A549 (cell line): ENCODE measurements around the gene ACOXL. TPM values are rescaled to one million over a fixed set of nuclear protein-coding genes. Genes with fewer than 3 reads are reported as not detected.

Experiments
- ATAC-seq, 2 experiments: fragments of 200-7000 bp in 1 of 2; fragments of >200 bp in 1 of 2; cut with Nextera tagmentation in 1 of 2; cut with Tn5 transposase in 1 of 2; 3 replicates each; pipeline versions ENCODE4 v1.8.0 to v1.9.1; 2018 to 2020; ENCODE audit warnings: mild to moderate bottlenecking in 1 of 2, moderate library complexity in 1 of 2
- CTCF ChIA-PET: fragments of 300-600 bp; sonication (Branson Sonifier 250); formaldehyde crosslinking; extraction: SDS; loops from one replicate; lab custom pipeline; 2021; ENCODE audit warnings: antibody characterized with exemption, inconsistent platforms; lab: Yijun Ruan, JAX
- POLR2A ChIA-PET: fragments of 350-600 bp; formaldehyde crosslinking; extraction: SDS; loops from one replicate; lab custom pipeline; 2021; ENCODE audit warnings: antibody characterized with exemption, inconsistent platforms; lab: Yijun Ruan, JAX
- DNase-seq, 2 experiments: peaks; one replicate each; pipeline versions ENCODE4 v3.0.0 to v3.0.0-alpha.2; 2011 to 2016; ENCODE audit warnings: low read depth in 1 of 2, low spot score in 1 of 2
- FAIRE-seq: peaks from 2 replicates; lab custom pipeline; 2011; peaks lifted over from hg19 to GRCh38; lab: Jason Lieb, UNC
- H3K27ac ChIP-seq, 2 experiments: fragments of >200 bp; sonication (Bioruptor Twin); formaldehyde crosslinking; 3 replicates each; pipeline ENCODE4 v1.5.1; 2016 to 2017
- H3K4me1 ChIP-seq: fragments of >200 bp; sonication (Bioruptor Twin); formaldehyde crosslinking; 3 replicates; pipeline ENCODE4 v1.6.1; 2016
- H3K4me2 ChIP-seq: fragments of >200 bp; sonication (Bioruptor Twin); formaldehyde crosslinking; 3 replicates; pipeline ENCODE4 v1.6.1; 2016
- H3K4me3 ChIP-seq: fragments of >200 bp; sonication (Bioruptor Twin); formaldehyde crosslinking; 3 replicates; pipeline ENCODE4 v1.5.1; 2016
- H3K9me3 ChIP-seq: fragments of >200 bp; sonication (Bioruptor Twin); formaldehyde crosslinking; 3 replicates; pipeline ENCODE4 v1.6.1; 2016
- ATOH8 ChIP-seq: fragments of 250-450 bp; sonication (Bioruptor Pico); IDR thresholded peaks from 2 replicates; pipeline ENCODE4 v1.5.0; 2020; ENCODE audit warnings: low read depth, mild to moderate bottlenecking, moderate library complexity
- CBX2 ChIP-seq: fragments of 200-600 bp; sonication (generic); IDR thresholded peaks from 2 replicates; pipeline ENCODE4 v1.6.1; 2016; ENCODE audit warnings: low read depth, mild to moderate bottlenecking, borderline replicate concordance
- CBX8 ChIP-seq: fragments of 200-600 bp; sonication (generic); IDR thresholded peaks from 2 replicates; pipeline ENCODE4 v1.6.1; 2016
- CHD4 ChIP-seq: fragments of 200-600 bp; sonication (generic); IDR thresholded peaks from 2 replicates; pipeline ENCODE4 v1.6.1; 2016; ENCODE audit warnings: antibody characterized with exemption, mild to moderate bottlenecking, borderline replicate concordance
- CTCF ChIP-seq: fragments of >200 bp; sonication (Bioruptor Twin); formaldehyde crosslinking; IDR thresholded peaks from 3 replicates; pipeline ENCODE4 v1.5.1; 2016
- EHF ChIP-seq: fragments of 250-450 bp; sonication (Bioruptor Pico); IDR thresholded peaks from 2 replicates; pipeline ENCODE4 v1.5.0; 2020; ENCODE audit warnings: mild to moderate bottlenecking
- EP300 ChIP-seq, 2 experiments: fragments of >200 bp; sonication (Bioruptor Twin); formaldehyde crosslinking; IDR thresholded peaks; 2 replicates in 1 of 2; 3 replicates in 1 of 2; pipeline ENCODE4 v1.6.1; 2016 to 2017
- FOXS1 ChIP-seq: fragments of 250-450 bp; sonication (Bioruptor Pico); IDR thresholded peaks from 2 replicates; pipeline ENCODE4 v1.5.0; 2020; ENCODE audit warnings: mild to moderate bottlenecking, moderate library complexity
- HDAC2 ChIP-seq: fragments of 200-600 bp; sonication (generic); IDR thresholded peaks from 2 replicates; pipeline ENCODE4 v1.6.1; 2016
- JUNB ChIP-seq: fragments of >200 bp; sonication (Bioruptor Twin); formaldehyde crosslinking; IDR thresholded peaks from 2 replicates; pipeline ENCODE4 v1.6.1; 2016
- RFX5 ChIP-seq: fragments of 450-650 bp; IDR thresholded peaks from 2 replicates; pipeline ENCODE4 v1.7.1; 2014; ENCODE audit warnings: antibody characterized with exemption, mild to moderate bottlenecking, moderate library complexity
- RNF2 ChIP-seq: fragments of 200-600 bp; sonication (generic); IDR thresholded peaks from 2 replicates; pipeline ENCODE4 v1.6.1; 2016; ENCODE audit warnings: low read depth, mild to moderate bottlenecking, antibody characterized with exemption, moderate library complexity, borderline replicate concordance
- SMC3 ChIP-seq: fragments of >200 bp; sonication (Bioruptor Twin); formaldehyde crosslinking; IDR thresholded peaks from 3 replicates; pipeline ENCODE4 v1.6.1; 2018; ENCODE audit warnings: inconsistent platforms
- SREBF2 ChIP-seq: fragments of 450-650 bp; IDR thresholded peaks from 2 replicates; pipeline ENCODE4 v1.6.1; 2014; ENCODE audit warnings: mild to moderate bottlenecking, moderate library complexity
- TFCP2L1 ChIP-seq: fragments of 250-450 bp; sonication (Bioruptor Pico); IDR thresholded peaks from 2 replicates; pipeline ENCODE4 v1.5.0; 2021; ENCODE audit warnings: mild to moderate bottlenecking
- TP53 ChIP-seq: fragments of 250-450 bp; sonication (Bioruptor Pico); IDR thresholded peaks from 2 replicates; pipeline ENCODE4 v1.5.0; 2021; ENCODE audit warnings: mild to moderate bottlenecking, moderate library complexity
- ZC3H11A ChIP-seq: fragments of 450-650 bp; IDR thresholded peaks from 2 replicates; pipeline ENCODE4 v1.6.1; 2014; ENCODE audit warnings: antibody characterized with exemption, mild to moderate bottlenecking
- WGBS: methylation state at CpG from one replicate; pipeline ENCODE4 v1.1.6; 2017; ENCODE audit errors: missing lambda C conversion rate; 5-methylcytosine and 5-hydroxymethylcytosine counted together
- polyA plus RNA-seq, 4 experiments: library from polyadenylated mRNA; depleted of rRNA in 3 of 4; stranded (reverse); fragments of >200 nt; fragmentation: RNase III in 1 of 4; extraction: RNeasy Plus Mini Kit Qiagen cat#74134 plus additional on column Dnase treatment in 1 of 4; gene quantifications; 2 replicates in 3 of 4; 3 replicates in 1 of 4; pipeline ENCODE4 v1.2.3, GENCODE V29; 2011 to 2017
- TF ChIP-seq, protein P1 (sequence below): fragments of 450-650 bp; IDR thresholded peaks from 2 replicates; pipeline ENCODE4 v1.6.1; 2014; ENCODE audit warnings: antibody characterized with exemption

The ACOXL gene
- polyA plus RNA-seq, 2 of the 4 experiments (the other 2 are of a cell fraction) = not detected

DNA sequence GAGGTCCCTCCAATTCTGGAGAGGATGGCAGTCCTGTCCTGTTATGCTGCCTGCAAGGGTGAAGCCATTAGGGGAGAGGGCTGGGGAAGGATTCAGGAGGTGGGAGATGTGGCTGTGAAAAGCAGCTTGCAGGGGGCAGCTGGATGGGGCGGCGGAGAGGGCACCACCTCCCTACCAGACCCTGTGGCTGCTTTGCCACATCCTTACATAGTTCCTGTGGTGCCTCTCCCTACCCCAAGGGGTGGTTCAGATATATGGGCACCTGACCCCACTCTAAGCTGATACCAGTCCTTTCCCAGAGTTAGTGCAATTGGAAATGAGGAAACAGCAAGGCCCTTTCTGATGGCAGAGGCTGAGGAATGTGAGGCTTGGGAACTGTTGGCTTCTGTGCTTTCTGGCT lies 6.1 kb upstream of the ACOXL start (continued):
- TF ChIP-seq HDAC2 = no peak
- TF ChIP-seq JUNB = no peak
- TF ChIP-seq CTCF = no peak
- no peak for TF ChIP-seq SMC3

- ATAC-seq (no peak), DNase-seq (no peak), FAIRE-seq (no peak)
- H3K4me1 ChIP-seq = peaks cover 8% of the 10 kb centered on the region; the same call in 2 of the 3 replicates
- peaks cover 2% of the 10 kb centered on the region; the same call in 1 of the 3 replicates for H3K9me3 ChIP-seq
- TF ChIP-seq SREBF2 = no peak
- H3K27ac ChIP-seq = no peak overlapping the region
- CTCF ChIA-PET = no interaction called here
- H3K4me2 ChIP-seq = no peak overlapping the region
- no peak overlapping the region for H3K4me3 ChIP-seq
- POLR2A ChIA-PET = no interaction called here
- 57% methylated on average over 4 of the region's 4 CpGs for WGBS
These were observed 4.5 kb upstream of the ACOXL start for GRCh38 chr2:110727923-110728322.

DNA sequence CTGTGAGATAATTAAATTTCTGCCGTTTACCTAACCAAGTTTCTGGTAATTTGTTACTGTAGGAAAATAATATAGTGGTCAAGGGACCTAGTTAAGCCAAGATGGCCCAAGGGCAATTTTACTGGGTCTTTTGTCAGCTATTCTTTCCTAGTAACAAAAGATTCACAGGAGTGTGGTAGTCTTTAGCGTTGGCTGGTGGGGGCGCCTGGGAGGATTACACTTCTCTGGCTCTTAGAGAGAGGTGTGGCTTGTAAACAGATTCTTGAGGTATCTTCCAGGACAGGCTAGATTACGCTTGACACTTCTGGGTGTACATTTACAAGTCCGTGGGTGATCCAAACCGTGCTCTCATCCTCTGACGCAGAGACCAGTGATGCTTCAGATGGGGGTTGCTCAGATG lies 3.3 kb upstream of the ACOXL start:
- ChIA-PET CTCF (interaction anchor here (0.5 to 1.1 kb wide), 2 partner anchors 26 to 82 kb away, joined by 3 read pairs; no protein-coding TSS in a partner anchor), POLR2A (no interaction called here)
- Histone ChIP-seq H3K4me1 (peaks cover 9% of the 10 kb centered on the region; the same call in 2 of the 3 replicates), H3K4me2 (no peak overlapping the region), H3K27ac (no peak overlapping the region), H3K9me3 (peaks cover 2% of the 10 kb centered on the region; the same call in 1 of the 3 replicates), H3K4me3 (no peak overlapping the region)
- TF ChIP-seq CBX2 (no peak), CHD4 (no peak), CBX8 (no peak)
- FAIRE-seq = no peak
- no peak for DNase-seq
- no peak for ATAC-seq
- 50% methylated on average over 7 of the region's 7 CpGs for WGBS

DNA sequence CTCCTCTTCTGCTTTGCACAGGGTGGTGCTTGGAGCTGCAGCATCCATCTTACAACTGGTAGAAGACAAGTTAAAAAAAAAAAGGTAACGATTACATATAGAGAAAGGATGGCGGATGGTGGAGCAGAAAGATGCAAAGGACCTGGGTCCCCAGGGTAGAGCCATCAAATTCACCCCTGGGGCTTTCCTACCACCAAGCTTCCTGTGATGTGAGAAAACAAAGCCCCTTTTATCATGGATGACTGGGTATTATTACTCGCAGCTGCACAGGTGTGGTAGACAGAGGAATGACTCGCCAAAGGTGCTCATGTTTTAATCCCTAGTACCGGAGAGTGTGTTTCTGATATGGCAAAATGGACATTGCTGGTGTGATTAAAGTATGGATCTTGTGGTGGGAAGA lies 1.3 kb upstream of the ACOXL start:
- Histone ChIP-seq H3K9me3 (peaks cover 2% of the 10 kb centered on the region; the same call in 1 of the 3 replicates), H3K4me3 (no peak overlapping the region), H3K4me1 (peaks cover 9% of the 10 kb centered on the region; the same call in 2 of the 3 replicates), H3K4me2 (no peak overlapping the region), H3K27ac (no peak overlapping the region)
- FAIRE-seq (no peak), ATAC-seq (no peak), DNase-seq (no peak)
- ChIA-PET CTCF (interaction anchor here (0.9 to 1.4 kb wide), 2 partner anchors 18 to 24 kb away, joined by 3 read pairs; no protein-coding TSS in a partner anchor), POLR2A (no interaction called here)
- no peak for TF ChIP-seq EHF (CRISPR knock-in tag)
- no peak for TF ChIP-seq TFCP2L1 (CRISPR knock-in tag)
- TF ChIP-seq FOXS1 (CRISPR knock-in tag) = no peak
- TF ChIP-seq RNF2 = no peak
- TF ChIP-seq ATOH8 (CRISPR knock-in tag) = no peak
- TF ChIP-seq ZC3H11A = no peak
- TF ChIP-seq RFX5 = no peak
- no peak for TF ChIP-seq EP300 (IDR thresholded peaks at IDR 0.05)
- TF ChIP-seq TP53 (CRISPR knock-in tag) = no peak
- TF ChIP-seq, protein P1, sequence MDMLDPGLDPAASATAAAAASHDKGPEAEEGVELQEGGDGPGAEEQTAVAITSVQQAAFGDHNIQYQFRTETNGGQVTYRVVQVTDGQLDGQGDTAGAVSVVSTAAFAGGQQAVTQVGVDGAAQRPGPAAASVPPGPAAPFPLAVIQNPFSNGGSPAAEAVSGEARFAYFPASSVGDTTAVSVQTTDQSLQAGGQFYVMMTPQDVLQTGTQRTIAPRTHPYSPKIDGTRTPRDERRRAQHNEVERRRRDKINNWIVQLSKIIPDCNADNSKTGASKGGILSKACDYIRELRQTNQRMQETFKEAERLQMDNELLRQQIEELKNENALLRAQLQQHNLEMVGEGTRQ = no peak
- WGBS = 59% methylated on average over 5 of the region's 5 CpGs
